ENCODE measurements around the gene ZC2HC1C.

The ZC2HC1C gene

GRCh38 chr14:75095690-75096089 is 26.2 kb downstream of the ZC2HC1C start:
- no peak for TF ChIP-seq CTCF (conservative IDR thresholded peaks at IDR 0.05; ENCODE audit: control insufficient read depth, insufficient read depth, low read depth, low read length)
- no peak for DNase-seq (ENCODE audit: low read depth)
- no peak overlapping the region for H3K4me3 ChIP-seq (ENCODE audit: control insufficient read depth, low read depth, low read length)

- DNase-seq (ENCODE audit: low read depth), result no peak
- no peak overlapping the region for H3K4me3 ChIP-seq (ENCODE audit: control insufficient read depth, low read depth, low read length)
- no peak for TF ChIP-seq CTCF (conservative IDR thresholded peaks at IDR 0.05; ENCODE audit: control insufficient read depth, insufficient read depth, low read depth, low read length)
Observed at GRCh38 chr14:75096959-75097358, 27.5 kb downstream of the ZC2HC1C start.

GRCh38 chr14:75098212-75098611 is 28.8 kb downstream of the ZC2HC1C start:
- DNase-seq (ENCODE audit: low read depth), result no peak
- no peak for TF ChIP-seq CTCF (conservative IDR thresholded peaks at IDR 0.05; ENCODE audit: control insufficient read depth, insufficient read depth, low read depth, low read length)
- no peak overlapping the region for H3K4me3 ChIP-seq (ENCODE audit: control insufficient read depth, low read depth, low read length)

GRCh38 chr14:75098682-75099081 is 29.2 kb downstream of the ZC2HC1C start:
- no peak for TF ChIP-seq CTCF (conservative IDR thresholded peaks at IDR 0.05; ENCODE audit: control insufficient read depth, insufficient read depth, low read depth, low read length)
- no peak overlapping the region for H3K4me3 ChIP-seq (ENCODE audit: control insufficient read depth, low read depth, low read length)

GRCh38 chr14:75101491-75101890 is 32.0 kb downstream of the ZC2HC1C start:
- H3K4me3 ChIP-seq (ENCODE audit: control insufficient read depth, low read depth, low read length), result no peak overlapping the region
- no peak for TF ChIP-seq CTCF (conservative IDR thresholded peaks at IDR 0.05; ENCODE audit: control insufficient read depth, insufficient read depth, low read depth, low read length)
- no peak for DNase-seq (ENCODE audit: low read depth)

More at GRCh38 chr14:75098682-75099081, 29.2 kb downstream of the ZC2HC1C start:
- DNase-seq (ENCODE audit: low read depth), result no peak

- no peak for TF ChIP-seq CTCF (conservative IDR thresholded peaks at IDR 0.05; ENCODE audit: control insufficient read depth, insufficient read depth, low read depth, low read length)
- no peak overlapping the region for H3K4me3 ChIP-seq (ENCODE audit: control insufficient read depth, low read depth, low read length)
- no peak for DNase-seq (ENCODE audit: low read depth)
Observed at GRCh38 chr14:75107186-75107585, 37.7 kb downstream of the ZC2HC1C start.

GRCh38 chr14:75109877-75110276 is 40.4 kb downstream of the ZC2HC1C start:
- no peak for DNase-seq (ENCODE audit: low read depth)

More at GRCh38 chr14:75109877-75110276, 40.4 kb downstream of the ZC2HC1C start:
- H3K4me3 ChIP-seq (ENCODE audit: control insufficient read depth, low read depth, low read length), result no peak overlapping the region
- TF ChIP-seq CTCF (conservative IDR thresholded peaks at IDR 0.05; ENCODE audit: control insufficient read depth, insufficient read depth, low read depth, low read length), result no peak
